Upper lobe of right lung (tissue), 1 donor: ENCODE measurements around the gene SLCO4C1. TPM values are rescaled to one million over a fixed set of nuclear protein-coding genes. Genes with fewer than 3 reads are reported as not detected.
A peak's percentile ranks its signal among the peaks of the same experiment; 100 is the strongest.

Source experiments
- ATAC-seq: fragments of 200-7000 bp; cut with Tn5 transposase; one replicate; pipeline ENCODE4 v1.9.1; 2020; ENCODE audit warnings: mild to moderate bottlenecking, moderate library complexity
- DNase-seq: peaks from one replicate; pipeline ENCODE4 v3.0.0-alpha.2; 2020
- H3K27ac ChIP-seq: fragments of 200-600 bp; one replicate; pipeline ENCODE4 v1.8.0; 2022
- H3K27me3 ChIP-seq: fragments of 200-600 bp; one replicate; pipeline ENCODE4 v1.8.0; 2022; ENCODE audit warnings: mild to moderate bottlenecking
- H3K36me3 ChIP-seq: fragments of 200-600 bp; one replicate; pipeline ENCODE4 v1.8.0; 2022
- H3K4me1 ChIP-seq: fragments of 200-600 bp; one replicate; pipeline ENCODE4 v1.8.0; 2022
- H3K4me3 ChIP-seq: fragments of 200-600 bp; one replicate; pipeline ENCODE4 v1.8.0; 2022; ENCODE audit warnings: mild to moderate bottlenecking
- H3K9me3 ChIP-seq: fragments of 200-600 bp; one replicate; pipeline ENCODE4 v1.8.0; 2022
- intact Hi-C: fragments of 100-400 bp; cut with DNase I; formaldehyde crosslinking; loops from one replicate; pipeline ENCODE4 v1.11.0; 2022
- total RNA-seq: library from RNA; stranded (reverse); fragmentation: NEBNext Ultra II Directional; extraction: Animal tissue kit (Norgen Biotek cat#: 25700); gene quantifications from one replicate; pipeline ENCODE4 v1.2.1, GENCODE V29; 2021
- TF ChIP-seq, protein P1 (sequence below): fragments of 200-600 bp; IDR thresholded peaks from one replicate; pipeline ENCODE4 v1.8.0; 2022; ENCODE audit warnings: antibody characterized with exemption
- donor health status: DM: no; HTN: yes; CAD: no; lungs with severe emphysema.

Gene SLCO4C1
- total RNA-seq, 1 donor from 2014 or later: 36.9 TPM

DNA sequence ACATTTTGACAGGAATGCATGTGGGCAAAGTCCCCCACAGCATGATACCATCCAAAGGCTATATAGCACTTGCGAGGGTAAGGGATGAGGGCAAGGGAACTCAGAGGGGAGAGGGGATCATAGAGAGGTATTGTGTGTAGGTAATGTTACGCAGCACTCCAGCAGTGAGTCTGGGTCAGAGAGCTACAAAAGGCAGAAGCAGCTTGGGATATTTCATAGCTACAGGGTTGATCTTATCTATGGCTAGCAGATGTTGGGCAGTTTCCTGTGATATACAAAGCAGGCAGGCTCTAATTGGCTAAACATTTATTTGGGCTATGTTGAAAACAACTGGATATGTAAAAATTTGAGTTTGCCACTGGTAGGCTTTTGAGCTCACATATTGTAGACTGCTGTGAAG lies 17.8 kb upstream of the SLCO4C1 start:
- ATAC-seq (no peak), DNase-seq (no peak)
- Histone ChIP-seq H3K4me1 (no peaks in the 10 kb centered on the region), H3K4me3 (no peak overlapping the region), H3K9me3 (no peaks in the 10 kb centered on the region), H3K27me3 (no peaks in the 10 kb centered on the region), H3K27ac (no peak overlapping the region), H3K36me3 (no peaks in the 10 kb centered on the region)
- TF ChIP-seq, protein P1, sequence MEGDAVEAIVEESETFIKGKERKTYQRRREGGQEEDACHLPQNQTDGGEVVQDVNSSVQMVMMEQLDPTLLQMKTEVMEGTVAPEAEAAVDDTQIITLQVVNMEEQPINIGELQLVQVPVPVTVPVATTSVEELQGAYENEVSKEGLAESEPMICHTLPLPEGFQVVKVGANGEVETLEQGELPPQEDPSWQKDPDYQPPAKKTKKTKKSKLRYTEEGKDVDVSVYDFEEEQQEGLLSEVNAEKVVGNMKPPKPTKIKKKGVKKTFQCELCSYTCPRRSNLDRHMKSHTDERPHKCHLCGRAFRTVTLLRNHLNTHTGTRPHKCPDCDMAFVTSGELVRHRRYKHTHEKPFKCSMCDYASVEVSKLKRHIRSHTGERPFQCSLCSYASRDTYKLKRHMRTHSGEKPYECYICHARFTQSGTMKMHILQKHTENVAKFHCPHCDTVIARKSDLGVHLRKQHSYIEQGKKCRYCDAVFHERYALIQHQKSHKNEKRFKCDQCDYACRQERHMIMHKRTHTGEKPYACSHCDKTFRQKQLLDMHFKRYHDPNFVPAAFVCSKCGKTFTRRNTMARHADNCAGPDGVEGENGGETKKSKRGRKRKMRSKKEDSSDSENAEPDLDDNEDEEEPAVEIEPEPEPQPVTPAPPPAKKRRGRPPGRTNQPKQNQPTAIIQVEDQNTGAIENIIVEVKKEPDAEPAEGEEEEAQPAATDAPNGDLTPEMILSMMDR: no peak
- intact Hi-C loops: no loop called here

DNA sequence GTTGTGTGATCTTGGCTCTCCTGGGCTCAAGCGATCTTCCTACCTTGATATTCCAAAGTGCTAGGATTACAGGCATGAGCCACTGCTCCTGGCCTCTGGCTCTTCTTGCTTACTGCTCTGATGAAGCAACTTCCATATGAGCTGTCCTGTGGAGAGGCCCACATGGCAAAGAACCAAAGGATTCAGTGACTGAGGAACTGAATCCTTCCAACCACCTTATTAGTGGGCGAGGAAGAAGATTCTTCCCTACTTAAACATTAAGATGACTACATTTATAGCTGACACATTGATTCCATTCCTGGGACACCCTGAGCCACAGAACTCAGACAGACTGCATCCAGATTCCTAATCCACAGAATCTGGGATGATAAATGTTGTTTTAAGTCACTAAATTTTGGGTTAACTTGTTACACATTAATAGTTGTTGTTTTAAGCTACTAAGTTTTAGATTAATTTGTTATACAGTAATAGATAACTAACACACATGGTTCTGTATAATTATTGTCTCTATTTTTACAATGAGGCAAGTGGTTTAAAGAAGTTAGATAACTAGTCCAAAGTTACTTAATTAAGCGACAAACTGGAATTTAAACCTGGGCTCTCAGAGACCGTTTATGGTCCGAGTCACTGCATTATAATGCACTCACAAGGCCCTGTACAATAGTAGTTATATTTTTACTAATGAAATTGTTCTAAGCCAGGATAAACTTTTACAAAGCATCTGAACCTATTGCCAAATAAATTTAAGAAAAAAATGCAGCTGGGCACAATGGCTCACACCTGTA lies 16.7 kb upstream of the SLCO4C1 start:
- Histone ChIP-seq H3K4me1 (no peaks in the 10 kb centered on the region), H3K4me3 (no peak overlapping the region), H3K9me3 (no peaks in the 10 kb centered on the region), H3K27ac (no peak overlapping the region), H3K27me3 (no peaks in the 10 kb centered on the region), H3K36me3 (no peaks in the 10 kb centered on the region)
- DNase-seq (no peak), ATAC-seq (peak; percentile 41)
- intact Hi-C loops: no loop called here
- TF ChIP-seq, protein P1: no peak

- Histone ChIP-seq H3K4me3 (no peak overlapping the region), H3K4me1 (no peaks in the 10 kb centered on the region), H3K9me3 (no peaks in the 10 kb centered on the region), H3K36me3 (no peaks in the 10 kb centered on the region), H3K27ac (no peak overlapping the region), H3K27me3 (no peaks in the 10 kb centered on the region)
- DNase-seq (no peak), ATAC-seq (no peak)
- TF ChIP-seq, protein P1: no peak
- intact Hi-C loops: no loop called here
Measured at GRCh38 chr5:102309586-102309985, 13.5 kb upstream of the SLCO4C1 start.

GRCh38 chr5:102307232-102307631 lies 11.1 kb upstream of the SLCO4C1 start:
- no peak for ATAC-seq
- no peaks in the 10 kb centered on the region for H3K9me3 ChIP-seq
- H3K27me3 ChIP-seq: no peaks in the 10 kb centered on the region
- intact Hi-C loops: no loop called here
- H3K4me3 ChIP-seq: no peak overlapping the region
- TF ChIP-seq, protein P1: no peak
- no peaks in the 10 kb centered on the region for H3K4me1 ChIP-seq
- H3K36me3 ChIP-seq: no peaks in the 10 kb centered on the region
- H3K27ac ChIP-seq: no peak overlapping the region
- no peak for DNase-seq

DNA sequence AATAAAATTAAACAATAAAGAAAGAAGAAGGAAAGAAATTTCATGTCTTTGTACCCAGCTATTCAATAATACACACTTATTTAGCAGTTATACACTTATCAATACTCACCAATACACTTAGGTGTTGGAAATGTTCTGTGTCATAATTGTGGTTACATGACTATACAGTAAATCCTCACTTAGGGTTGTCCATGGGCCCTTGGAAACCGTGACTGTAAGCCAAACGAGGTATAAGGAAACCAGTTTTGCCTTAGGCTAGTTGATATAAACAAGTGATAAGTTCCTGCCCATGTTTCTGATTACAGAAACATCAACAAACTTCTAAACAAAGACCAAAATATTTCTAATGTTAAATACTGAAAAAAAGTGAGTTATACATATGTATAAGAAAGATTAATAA lies 10.0 kb upstream of the SLCO4C1 start:
- TF ChIP-seq, protein P1: no peak
- no peak overlapping the region for H3K4me3 ChIP-seq
- no peaks in the 10 kb centered on the region for H3K36me3 ChIP-seq
- H3K4me1 ChIP-seq: no peaks in the 10 kb centered on the region
- no peak overlapping the region for H3K27ac ChIP-seq
- H3K9me3 ChIP-seq: no peaks in the 10 kb centered on the region
- no peak for ATAC-seq
- no peaks in the 10 kb centered on the region for H3K27me3 ChIP-seq
- intact Hi-C loops: no loop called here
- no peak for DNase-seq
